ENCODE measurements around the gene TMCC1. TPM values are rescaled to one million over a fixed set of nuclear protein-coding genes. Genes with fewer than 3 reads are reported as not detected.
"Not testable (repeated sequence)": the region's sequence is repeated elsewhere in the genome, so short reads cannot be mapped to it uniquely, and the experiment has no call there.

The TMCC1 gene
- total RNA-seq, 1 experiment from 2014 or later, result 6.2 TPM

- intact Hi-C loops (cut with micrococcal nuclease), result no loop called here
- H3K9ac ChIP-seq (ENCODE audit: low read length), result no peak overlapping the region
- no peaks in the 10 kb centered on the region for H3K36me3 ChIP-seq (ENCODE audit: low read depth, low read length)
- no peak overlapping the region for H3K4me3 ChIP-seq (ENCODE audit: low read length)
- H3K27ac ChIP-seq (ENCODE audit: low read length), result no peak overlapping the region
- H3K9me2 ChIP-seq (replicated peaks; ENCODE audit: low read length), result no peaks in the 10 kb centered on the region
- H2AFZ ChIP-seq (ENCODE audit: low read length), result no peak overlapping the region
- DNase-seq (peak; percentile 44), ATAC-seq (peak; percentile 99)
- H4K20me1 ChIP-seq (ENCODE audit: low read length), result no peaks in the 10 kb centered on the region
- H3K4me1 ChIP-seq (ENCODE audit: insufficient read depth, low read length), result peaks cover 13% of the 10 kb centered on the region
- no peak overlapping the region for H3K4me2 ChIP-seq (ENCODE audit: low read length)
- 0 out of 2 replicates have a peak, but pooled peaks cover 10% of the 10 kb centered on the region for H3K79me2 ChIP-seq (ENCODE audit: low read length)
- POLR2A ChIA-PET (ENCODE audit: unreplicated experiment), result no interaction called here
- CTCF ChIA-PET, result no interaction called here
- H3K27me3 ChIP-seq (ENCODE audit: low read length), result no peaks in the 10 kb centered on the region
- H3F3A ChIP-seq (ENCODE audit: low read length, unreplicated experiment), result no peaks in the 10 kb centered on the region
- no peaks in the 10 kb centered on the region for H3K9me3 ChIP-seq (ENCODE audit: low read length)
- BruUV-seq (replicated peaks), result no TSS peak
- no peak for TF ChIP-seq EZH2phosphoT487 (IDR thresholded peaks at IDR 0.05; ENCODE audit: borderline replicate concordance, low read length)
- no peak for TF ChIP-seq EZH2 (IDR thresholded peaks at IDR 0.05; ENCODE audit: low read length, unreplicated experiment)
Observed at GRCh38 chr3:129864519-129864918, 29.0 kb downstream of the TMCC1 start.

GRCh38 chr3:129859272-129859671, 34.2 kb downstream of the TMCC1 start:
- Histone ChIP-seq H3K4me1 (ENCODE audit: insufficient read depth, low read length) (peaks cover 23% of the 10 kb centered on the region), H3K27ac (ENCODE audit: low read length) (no peak overlapping the region), H2AFZ (ENCODE audit: low read length) (no peak overlapping the region), H3K4me3 (ENCODE audit: low read length) (no peak overlapping the region), H3K9me3 (ENCODE audit: low read length) (no peaks in the 10 kb centered on the region), H3K9ac (ENCODE audit: low read length) (no peak overlapping the region), H3K27me3 (ENCODE audit: low read length) (no peaks in the 10 kb centered on the region), H4K20me1 (ENCODE audit: low read length) (no peaks in the 10 kb centered on the region), H3K36me3 (ENCODE audit: low read depth, low read length) (no peaks in the 10 kb centered on the region), H3K79me2 (ENCODE audit: low read length) (peaks cover 18% of the 10 kb centered on the region), H3F3A (ENCODE audit: low read length, unreplicated experiment) (no peaks in the 10 kb centered on the region), H3K4me2 (ENCODE audit: low read length) (no peak overlapping the region), H3K9me2 (replicated peaks; ENCODE audit: low read length) (no peaks in the 10 kb centered on the region)
- ATAC-seq, result no peak
- no peak for TF ChIP-seq CTCF (conservative IDR thresholded peaks at IDR 0.05; ENCODE audit: low read depth, low read length)
- no peak for TF ChIP-seq EZH2phosphoT487 (IDR thresholded peaks at IDR 0.05; ENCODE audit: borderline replicate concordance, low read length)
- TF ChIP-seq EZH2 (IDR thresholded peaks at IDR 0.05; ENCODE audit: low read length, unreplicated experiment), result no peak
- CTCF ChIA-PET, result no interaction called here
- intact Hi-C loops (cut with micrococcal nuclease), result no loop called here
- BruUV-seq (replicated peaks), result no TSS peak
- POLR2A ChIA-PET (ENCODE audit: unreplicated experiment), result interaction anchor here (0.6 kb wide), 1 partner anchor 61 kb away, joined by 3 read pairs; no protein-coding TSS in a partner anchor
- DNase-seq, result no peak

DNA sequence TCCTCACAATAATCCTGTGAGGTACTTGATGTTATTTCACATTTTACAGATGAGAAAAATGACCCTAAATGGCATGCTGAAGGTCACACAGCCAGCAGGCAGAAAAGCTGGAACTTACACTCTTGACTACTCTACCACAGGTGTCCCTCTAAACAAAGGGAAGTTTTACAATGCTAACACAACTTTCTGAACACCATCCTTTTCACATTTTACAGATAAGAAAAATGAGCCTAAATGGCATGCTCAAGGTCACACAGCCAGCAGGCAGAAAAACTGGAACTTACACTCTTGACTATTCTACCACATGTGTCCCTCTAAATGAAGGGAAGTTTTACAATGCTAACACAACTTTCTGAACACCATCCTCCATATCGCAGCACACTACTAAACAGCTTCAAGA, 35.6 kb downstream of the TMCC1 start:
- no TSS peak for BruUV-seq (replicated peaks)
- Histone ChIP-seq H3K9ac (ENCODE audit: low read length) (no peak overlapping the region), H3K9me3 (ENCODE audit: low read length) (no peaks in the 10 kb centered on the region), H3K4me3 (ENCODE audit: low read length) (no peak overlapping the region), H3F3A (ENCODE audit: low read length, unreplicated experiment) (no peaks in the 10 kb centered on the region), H3K27me3 (ENCODE audit: low read length) (no peaks in the 10 kb centered on the region), H3K79me2 (ENCODE audit: low read length) (peaks cover 12% of the 10 kb centered on the region), H3K4me2 (ENCODE audit: low read length) (no peak overlapping the region), H3K36me3 (ENCODE audit: low read depth, low read length) (no peaks in the 10 kb centered on the region), H3K4me1 (ENCODE audit: insufficient read depth, low read length) (peaks cover 19% of the 10 kb centered on the region), H2AFZ (ENCODE audit: low read length) (no peak overlapping the region), H4K20me1 (ENCODE audit: low read length) (no peaks in the 10 kb centered on the region), H3K27ac (ENCODE audit: low read length) (no peak overlapping the region), H3K9me2 (replicated peaks; ENCODE audit: low read length) (no peaks in the 10 kb centered on the region)
- ChIA-PET CTCF (no interaction called here), POLR2A (ENCODE audit: unreplicated experiment) (no interaction called here)
- DNase-seq (no peak), ATAC-seq (no peak)
- intact Hi-C loops (cut with micrococcal nuclease), result no loop called here
- TF ChIP-seq EZH2 (IDR thresholded peaks at IDR 0.05; ENCODE audit: low read length, unreplicated experiment), result no peak
- TF ChIP-seq CTCF (conservative IDR thresholded peaks at IDR 0.05; ENCODE audit: low read depth, low read length), result no peak
- no peak for TF ChIP-seq EZH2phosphoT487 (IDR thresholded peaks at IDR 0.05; ENCODE audit: borderline replicate concordance, low read length)

- H3K9ac ChIP-seq (ENCODE audit: low read length); DNase-seq; POLR2A ChIA-PET (ENCODE audit: unreplicated experiment); H3K9me3 ChIP-seq (ENCODE audit: low read length); H3K27ac ChIP-seq (ENCODE audit: low read length); H2AFZ ChIP-seq (ENCODE audit: low read length); H3K4me3 ChIP-seq (ENCODE audit: low read length); ATAC-seq; H3K4me2 ChIP-seq (ENCODE audit: low read length); H4K20me1 ChIP-seq (ENCODE audit: low read length); H3K27me3 ChIP-seq (ENCODE audit: low read length); H3K9me2 ChIP-seq (replicated peaks; ENCODE audit: low read length); H3K36me3 ChIP-seq (ENCODE audit: low read depth, low read length); H3F3A ChIP-seq (ENCODE audit: low read length, unreplicated experiment); H3K79me2 ChIP-seq (ENCODE audit: low read length); intact Hi-C loops (cut with micrococcal nuclease); BruUV-seq (replicated peaks); CTCF ChIA-PET: not testable (repeated sequence)
- H3K4me1 ChIP-seq (ENCODE audit: insufficient read depth, low read length), result peaks cover 19% of the 10 kb centered on the region
Observed at GRCh38 chr3:129856790-129857189, 36.7 kb downstream of the TMCC1 start.
